Measurements from ENCODE around the gene SLC6A18.

The SLC6A18 gene

GRCh38 chr5:1199649-1200494, 25.3 kb upstream of the SLC6A18 start:
- no peak for TF ChIP-seq TAF1 (IDR thresholded peaks at IDR 0.05; ENCODE audit: borderline replicate concordance, low read depth, low read length)
- no peak for TF ChIP-seq POLR2AphosphoS5 (IDR thresholded peaks at IDR 0.05; ENCODE audit: low read depth, low read length)
- TF ChIP-seq POLR2A (IDR thresholded peaks at IDR 0.05; ENCODE audit: low read depth, low read length), result no peak
- DNase-seq (ENCODE audit: insufficient read length), result no peak
- FAIRE-seq, result no peak

GRCh38 chr5:1200495-1201326, 24.5 kb upstream of the SLC6A18 start:
- DNase-seq (ENCODE audit: insufficient read length) (no peak), FAIRE-seq (no peak)
- no peak for TF ChIP-seq POLR2A (IDR thresholded peaks at IDR 0.05; ENCODE audit: low read depth, low read length)
- no peak for TF ChIP-seq TAF1 (IDR thresholded peaks at IDR 0.05; ENCODE audit: borderline replicate concordance, low read depth, low read length)
- no peak for TF ChIP-seq POLR2AphosphoS5 (IDR thresholded peaks at IDR 0.05; ENCODE audit: low read depth, low read length)

GRCh38 chr5:1201327-1202025, 23.7 kb upstream of the SLC6A18 start, which contains the start of gene SLC6A19:
Gene SLC6A19 (plus strand): TSS chr5:1201595. CDS start chr5:1201651, 56 bp downstream.
- DNase-seq (ENCODE audit: insufficient read length), result no peak
- FAIRE-seq, result no peak
- TF ChIP-seq POLR2A (IDR thresholded peaks at IDR 0.05; ENCODE audit: low read depth, low read length) (no peak), TAF1 (IDR thresholded peaks at IDR 0.05; ENCODE audit: borderline replicate concordance, low read depth, low read length) (no peak), POLR2AphosphoS5 (IDR thresholded peaks at IDR 0.05; ENCODE audit: low read depth, low read length) (no peak)

- no peak for FAIRE-seq
Measured at GRCh38 chr5:1202026-1202797, 23.0 kb upstream of the SLC6A18 start.

GRCh38 chr5:1202798-1203185, 22.4 kb upstream of the SLC6A18 start:
- no peak for TF ChIP-seq TAF1 (IDR thresholded peaks at IDR 0.05; ENCODE audit: borderline replicate concordance, low read depth, low read length)
- no peak for TF ChIP-seq POLR2A (IDR thresholded peaks at IDR 0.05; ENCODE audit: low read depth, low read length)
- TF ChIP-seq POLR2AphosphoS5 (IDR thresholded peaks at IDR 0.05; ENCODE audit: low read depth, low read length), result no peak
- FAIRE-seq (no peak), DNase-seq (ENCODE audit: insufficient read length) (no peak)

More at GRCh38 chr5:1202026-1202797, 23.0 kb upstream of the SLC6A18 start:
- DNase-seq (ENCODE audit: insufficient read length), result no peak
- TF ChIP-seq TAF1 (IDR thresholded peaks at IDR 0.05; ENCODE audit: borderline replicate concordance, low read depth, low read length) (no peak), POLR2A (IDR thresholded peaks at IDR 0.05; ENCODE audit: low read depth, low read length) (no peak), POLR2AphosphoS5 (IDR thresholded peaks at IDR 0.05; ENCODE audit: low read depth, low read length) (no peak)

GRCh38 chr5:1203311-1203967, 21.7 kb upstream of the SLC6A18 start:
- no peak for FAIRE-seq
- TF ChIP-seq POLR2AphosphoS5 (IDR thresholded peaks at IDR 0.05; ENCODE audit: low read depth, low read length) (no peak), POLR2A (IDR thresholded peaks at IDR 0.05; ENCODE audit: low read depth, low read length) (no peak), TAF1 (IDR thresholded peaks at IDR 0.05; ENCODE audit: borderline replicate concordance, low read depth, low read length) (no peak)
- DNase-seq (ENCODE audit: insufficient read length), result no peak

- DNase-seq (ENCODE audit: insufficient read length) (no peak), FAIRE-seq (no peak)
- TF ChIP-seq TAF1 (IDR thresholded peaks at IDR 0.05; ENCODE audit: borderline replicate concordance, low read depth, low read length) (no peak), POLR2A (IDR thresholded peaks at IDR 0.05; ENCODE audit: low read depth, low read length) (no peak), POLR2AphosphoS5 (IDR thresholded peaks at IDR 0.05; ENCODE audit: low read depth, low read length) (no peak)
Measured at GRCh38 chr5:1203968-1204692, 21.1 kb upstream of the SLC6A18 start.

GRCh38 chr5:1204693-1205242, 20.4 kb upstream of the SLC6A18 start:
- no peak for DNase-seq (ENCODE audit: insufficient read length)
- TF ChIP-seq POLR2A (IDR thresholded peaks at IDR 0.05; ENCODE audit: low read depth, low read length) (no peak), POLR2AphosphoS5 (IDR thresholded peaks at IDR 0.05; ENCODE audit: low read depth, low read length) (no peak), TAF1 (IDR thresholded peaks at IDR 0.05; ENCODE audit: borderline replicate concordance, low read depth, low read length) (no peak)
- no peak for FAIRE-seq

All from GM12892 (cell line).